Gastrocnemius medialis (tissue), 4 donors: ENCODE results near the gene MIB2.

Source experiments
- CTCF ChIP-seq, 5 experiments: fragments of 450-650 bp in 3 of 5; fragments of 200-600 bp in 2 of 5; sonication (generic) in 2 of 5; IDR thresholded peaks in 4 of 5; conservative IDR thresholded peaks in 1 of 5; 1 replicate in 4 of 5; 2 replicates in 1 of 5; pipeline ENCODE4 v1.5.1; 2016 to 2019; ENCODE audit warnings: antibody characterized with exemption in 5 of 5, mild to moderate bottlenecking in 3 of 5, moderate library complexity in 3 of 5
- POLR2A ChIP-seq, 2 donors: fragments of 450-650 bp; IDR thresholded peaks; one replicate each; pipeline ENCODE4 v1.6.1; 2017; ENCODE audit warnings: antibody characterized with exemption in 2 of 2, mild to moderate bottlenecking in 2 of 2, moderate library complexity in 2 of 2

- TF ChIP-seq POLR2A (IDR thresholded peaks at IDR 0.05) (no peak), CTCF (IDR thresholded peaks at IDR 0.05 in 4 of 5, conservative IDR thresholded peaks at IDR 0.05 in 1 of 5) (no peak)
These were observed 17.1 kb upstream of the MIB2 start for GRCh38 chr1:1598051-1598719.
